DLD1 (cell line): ENCODE results near the gene RPAIN.

Source experiments
- in situ Hi-C: cut with HindIII; loops from 2 replicates; pipeline ENCODE4 v1.10.0; 2017; ENCODE audit warnings: low sequenced_read_pairs

Gene RPAIN, protein sequence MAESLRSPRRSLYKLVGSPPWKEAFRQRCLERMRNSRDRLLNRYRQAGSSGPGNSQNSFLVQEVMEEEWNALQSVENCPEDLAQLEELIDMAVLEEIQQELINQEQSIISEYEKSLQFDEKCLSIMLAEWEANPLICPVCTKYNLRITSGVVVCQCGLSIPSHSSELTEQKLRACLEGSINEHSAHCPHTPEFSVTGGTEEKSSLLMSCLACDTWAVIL

DNA sequence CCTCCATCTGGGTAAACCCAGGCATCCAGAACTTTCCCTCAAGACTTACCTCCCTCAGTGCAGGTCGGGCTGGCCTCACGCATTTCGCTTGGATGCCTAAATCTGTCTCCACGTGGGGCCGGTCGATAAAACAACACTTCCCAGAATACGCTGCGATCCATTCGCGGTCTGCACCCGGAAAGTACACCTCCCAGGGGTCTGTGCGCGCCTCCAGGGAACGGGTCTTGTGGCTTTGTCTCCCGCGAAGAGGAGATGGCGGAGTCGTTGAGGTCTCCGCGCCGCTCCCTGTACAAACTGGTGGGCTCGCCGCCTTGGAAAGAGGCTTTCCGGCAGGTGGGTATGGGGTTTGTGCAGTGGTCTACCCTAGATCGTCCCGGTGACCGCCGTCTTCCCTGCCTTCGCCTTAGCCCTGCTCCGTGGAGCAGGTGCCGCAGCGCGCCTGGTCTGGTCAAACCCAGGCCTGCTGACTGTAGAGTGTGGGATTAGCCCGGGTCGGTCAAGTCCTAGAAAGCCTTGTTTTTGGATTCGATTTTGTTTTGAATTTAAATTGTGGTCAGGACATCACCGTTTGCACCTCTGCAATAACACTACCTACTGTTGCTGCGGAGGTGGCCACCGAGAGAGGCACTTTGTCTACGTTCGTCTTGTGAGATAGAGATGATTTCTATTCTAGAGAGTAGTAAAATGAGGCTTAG, at the start of gene RPAIN:
RPAIN (plus strand) TSS at position 224 of the 695 bp plus-strand sequence; CDS start at position 253, 29 bp downstream.
- in situ Hi-C loops = no loop called here

DNA sequence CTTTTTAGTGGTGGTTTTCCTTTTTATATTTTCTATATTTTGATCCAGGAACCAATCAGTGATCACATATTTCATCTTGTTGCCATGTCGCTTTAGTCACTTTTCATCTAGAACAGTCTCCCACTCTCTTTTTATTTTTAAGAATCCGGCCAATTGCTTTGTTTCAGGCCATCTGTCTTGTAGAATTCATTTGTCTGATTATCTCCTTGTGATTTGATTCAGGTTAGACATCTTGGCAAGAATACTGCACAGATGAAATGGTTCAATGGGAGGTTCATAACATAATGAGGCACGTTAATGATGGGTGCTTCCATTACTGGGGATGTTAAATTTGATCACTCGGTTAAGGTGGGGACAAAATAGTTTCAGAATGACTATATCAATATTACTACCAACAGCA, 49.6 kb upstream of the RPAIN start:
- in situ Hi-C loops = no loop called here

DNA sequence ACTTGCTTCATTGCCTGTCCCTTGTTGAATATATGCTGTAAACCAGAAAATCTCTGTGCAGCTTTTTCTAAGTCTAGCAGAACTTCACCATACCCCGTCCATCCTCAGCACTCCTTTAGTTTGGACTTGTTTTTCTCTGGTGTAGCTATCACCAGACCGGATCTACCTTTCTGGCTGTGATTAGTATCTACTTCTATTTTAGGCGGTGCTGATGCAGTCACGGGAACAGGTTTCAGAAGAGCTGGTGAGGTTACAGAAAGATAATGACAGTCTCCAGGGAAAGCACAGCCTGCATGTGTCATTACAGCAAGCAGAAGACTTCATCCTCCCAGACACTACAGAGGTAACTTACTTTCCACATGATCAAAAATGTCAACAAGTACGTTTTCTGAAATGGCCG, 46.9 kb upstream of the RPAIN start:
- in situ Hi-C loops = no loop called here

DNA sequence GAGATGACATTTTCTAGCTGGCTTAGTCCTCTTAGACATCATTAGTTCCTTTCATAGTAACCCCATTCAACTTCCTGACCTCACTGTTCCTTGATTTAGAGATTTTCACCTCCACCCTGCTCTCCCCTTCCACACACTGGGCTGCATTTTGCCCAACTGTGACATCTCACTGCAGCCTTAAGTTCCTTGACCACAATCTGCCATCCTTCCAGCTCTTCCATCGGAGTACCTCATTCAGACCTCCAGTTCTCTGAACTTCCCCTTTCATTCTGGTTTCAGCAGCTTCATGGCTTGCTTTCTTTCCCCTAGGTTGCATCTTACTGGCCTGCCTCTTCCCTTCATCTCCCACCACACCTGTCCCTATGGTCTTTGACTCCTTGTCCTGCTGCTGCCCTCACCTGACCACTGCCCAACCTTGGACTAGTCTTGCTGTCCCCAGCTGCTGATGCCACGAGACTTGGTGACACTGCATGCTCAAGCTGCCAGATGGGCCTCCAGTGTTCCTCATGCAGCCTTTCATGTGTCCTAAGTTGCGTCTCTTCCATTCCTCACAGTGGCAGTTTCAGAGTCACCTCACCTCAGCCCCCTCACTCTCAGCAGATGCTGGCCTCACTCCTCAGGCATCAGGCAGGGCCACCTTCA, 41.3 kb upstream of the RPAIN start:
- in situ Hi-C loops = no loop called here

DNA sequence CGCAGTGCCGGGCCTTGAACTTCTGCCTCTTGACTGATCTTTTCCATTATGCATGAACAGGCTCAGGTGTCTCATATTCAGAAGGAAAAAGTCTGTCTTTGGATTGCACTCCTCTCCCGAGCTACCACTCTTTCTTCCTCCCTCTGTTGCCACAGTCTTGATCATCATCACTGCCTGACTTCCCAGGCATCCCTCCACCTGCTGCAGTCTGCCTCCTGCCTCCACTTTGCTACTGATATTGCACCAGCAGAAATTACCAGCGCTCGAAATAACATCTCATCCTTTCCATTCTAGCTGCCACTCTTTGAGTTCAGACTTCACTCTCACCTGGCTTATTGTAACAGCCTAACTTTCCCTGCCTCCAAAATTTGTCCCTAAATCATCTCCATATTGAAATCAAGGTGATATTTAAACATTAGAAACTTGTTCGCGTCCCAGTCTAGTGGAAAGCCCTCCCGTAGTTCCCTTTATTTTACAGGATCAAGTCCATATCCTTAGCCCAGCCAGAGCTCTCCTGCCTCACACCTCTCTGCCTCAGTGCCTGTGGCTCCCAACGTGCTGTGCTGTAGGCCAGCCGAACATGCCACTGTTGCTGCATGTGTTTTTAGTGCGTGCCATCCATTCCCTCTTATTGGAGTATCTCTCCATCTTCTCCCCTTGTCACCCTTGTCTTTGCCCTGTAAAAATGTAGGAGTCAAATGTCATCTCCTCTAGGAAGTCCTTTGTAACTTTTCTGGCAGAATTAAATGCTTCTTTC, 40.5 kb upstream of the RPAIN start:
- in situ Hi-C loops = no loop called here

DNA sequence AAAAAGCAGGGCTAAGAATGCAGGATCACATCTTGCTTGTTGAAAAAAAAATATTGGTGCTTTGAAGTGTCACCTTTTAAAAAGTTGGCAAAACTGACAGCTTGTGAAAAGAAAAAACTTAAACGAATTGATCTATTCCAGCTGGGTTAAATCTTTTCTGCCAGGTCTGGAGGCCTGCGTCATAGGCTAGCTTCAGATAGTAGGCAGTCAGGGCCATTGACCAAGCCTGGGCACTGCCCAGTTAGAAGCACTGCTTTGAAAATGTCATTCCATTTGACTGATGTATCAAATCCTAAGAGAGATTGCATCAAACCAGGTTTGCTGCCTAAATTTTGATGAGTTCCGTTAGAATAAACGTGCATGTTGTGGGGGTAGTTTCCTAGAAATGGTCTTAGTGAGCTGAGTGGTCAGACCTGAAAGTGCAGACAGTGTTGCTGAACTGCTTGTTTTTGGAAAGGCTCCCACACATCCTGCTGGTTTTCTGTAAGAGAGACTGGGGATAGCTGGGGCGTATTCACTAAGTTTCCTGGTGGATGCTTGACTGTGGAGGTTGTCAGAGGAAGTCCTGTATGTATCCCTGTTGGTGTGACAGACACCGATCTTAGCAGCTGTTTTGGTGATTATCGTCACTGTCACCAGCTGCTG, 39.4 kb upstream of the RPAIN start:
- in situ Hi-C loops = no loop called here

DNA sequence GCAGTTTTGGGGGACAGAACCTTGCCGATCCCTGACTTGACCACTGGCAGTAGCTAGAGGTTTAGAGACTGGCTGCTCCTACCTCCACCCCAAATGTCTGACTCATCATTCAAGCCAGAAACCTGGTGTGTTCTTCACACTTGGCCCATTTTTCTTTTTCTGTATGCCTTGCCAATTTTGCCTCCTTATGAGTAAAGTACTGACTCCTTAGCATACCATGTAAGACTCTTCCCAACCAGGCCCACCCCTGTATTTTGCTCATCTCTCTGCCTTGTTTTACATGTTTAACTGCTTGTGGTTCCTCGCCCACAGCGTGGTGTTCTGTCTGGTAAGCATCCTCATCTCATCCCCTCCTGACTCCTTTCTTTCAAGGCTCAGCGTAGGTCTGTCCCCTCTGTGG, 38.4 kb upstream of the RPAIN start:
- in situ Hi-C loops = no loop called here

DNA sequence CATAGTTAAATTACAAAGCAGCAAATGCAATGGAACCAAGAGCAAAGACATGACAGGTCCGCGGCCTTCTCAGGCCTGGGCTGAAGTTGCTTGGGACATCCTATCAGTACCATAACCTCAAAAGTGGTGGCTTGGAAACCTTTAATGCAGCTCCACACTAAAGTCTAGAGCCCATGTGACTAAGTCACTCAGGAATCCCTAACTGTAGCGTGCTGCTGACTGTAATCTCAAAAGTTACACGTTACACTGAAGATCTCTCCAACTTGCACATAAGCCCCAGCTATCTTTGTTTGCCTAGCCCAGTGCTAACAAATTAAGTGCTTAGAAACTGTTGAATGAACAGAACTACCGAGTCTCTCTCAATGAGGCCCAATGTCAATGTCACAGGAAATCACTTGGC, 28.3 kb upstream of the RPAIN start:
- in situ Hi-C loops = no loop called here

DNA sequence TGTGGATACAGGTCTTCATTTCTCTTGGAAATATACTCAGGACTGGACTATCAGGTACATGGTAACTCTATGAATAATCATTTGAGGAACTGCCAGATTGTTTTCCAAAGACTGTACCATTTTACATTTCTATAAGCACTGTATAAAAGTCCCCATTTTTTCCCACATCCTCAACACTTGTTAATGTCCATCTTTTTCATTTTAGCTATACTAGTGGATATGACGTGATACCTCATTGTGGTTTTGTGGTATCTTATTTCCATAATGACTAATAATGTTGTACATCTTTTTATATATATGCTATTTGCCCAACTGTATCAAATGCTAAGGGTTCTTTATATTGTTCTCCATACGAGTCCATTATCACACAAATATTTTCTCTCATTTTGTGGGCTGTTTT, 23.4 kb upstream of the RPAIN start:
- in situ Hi-C loops = no loop called here

DNA sequence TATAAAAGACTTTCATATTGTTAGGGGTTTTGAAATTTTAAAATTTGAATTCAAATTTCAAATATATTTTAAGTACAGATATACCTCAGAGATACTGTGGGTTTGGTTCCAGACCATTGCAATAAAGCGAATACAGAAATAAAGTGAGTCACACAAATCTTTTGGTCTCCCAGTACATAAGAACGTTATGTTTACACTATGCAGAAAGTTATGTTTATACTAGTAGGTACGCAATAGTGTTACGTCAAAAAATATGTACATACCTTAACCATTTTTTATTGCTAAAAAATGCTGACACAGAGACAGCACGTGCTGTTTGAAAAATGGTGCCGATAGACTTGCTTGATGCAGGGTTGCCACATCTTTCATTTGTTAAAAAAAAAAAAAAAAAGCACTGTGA, 20.2 kb upstream of the RPAIN start:
- in situ Hi-C loops = no loop called here

DNA sequence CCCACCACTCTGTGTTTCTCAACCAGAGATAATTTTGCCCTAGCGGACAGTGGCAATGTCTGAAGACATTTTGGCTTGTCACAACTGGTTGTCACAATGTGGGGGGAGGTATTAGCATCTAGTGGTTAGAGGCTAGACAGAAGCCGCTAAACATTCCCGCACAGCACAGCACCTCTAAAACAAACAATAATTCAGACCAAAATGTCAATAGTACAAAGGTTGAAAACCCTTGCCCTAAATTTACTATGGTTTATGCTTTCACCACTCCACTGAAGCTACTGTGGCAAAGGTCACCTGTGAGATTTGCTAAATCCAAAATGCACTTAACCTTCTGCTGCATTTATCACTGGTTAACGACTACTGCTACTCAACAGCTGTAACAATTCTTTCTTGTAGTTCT, 14.6 kb upstream of the RPAIN start:
- in situ Hi-C loops = no loop called here

DNA sequence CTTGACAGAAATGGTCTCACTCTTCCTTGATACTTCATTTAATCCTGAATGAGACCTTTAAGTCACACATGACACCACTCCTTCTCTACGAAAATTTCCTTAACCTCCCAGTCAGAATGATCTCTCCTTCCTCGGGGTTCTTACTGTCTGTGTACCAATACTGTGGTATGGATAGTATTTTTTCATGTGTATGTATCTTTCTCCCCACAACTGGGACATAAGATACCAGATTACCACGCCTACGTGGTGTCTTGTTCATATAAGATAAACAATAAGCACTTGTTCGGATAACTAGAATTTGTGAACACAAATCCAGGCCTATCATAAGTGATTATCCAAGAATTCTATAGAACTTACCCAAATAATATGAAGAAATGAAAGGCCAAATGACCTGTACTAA, 11.8 kb upstream of the RPAIN start:
- in situ Hi-C loops = no loop called here

DNA sequence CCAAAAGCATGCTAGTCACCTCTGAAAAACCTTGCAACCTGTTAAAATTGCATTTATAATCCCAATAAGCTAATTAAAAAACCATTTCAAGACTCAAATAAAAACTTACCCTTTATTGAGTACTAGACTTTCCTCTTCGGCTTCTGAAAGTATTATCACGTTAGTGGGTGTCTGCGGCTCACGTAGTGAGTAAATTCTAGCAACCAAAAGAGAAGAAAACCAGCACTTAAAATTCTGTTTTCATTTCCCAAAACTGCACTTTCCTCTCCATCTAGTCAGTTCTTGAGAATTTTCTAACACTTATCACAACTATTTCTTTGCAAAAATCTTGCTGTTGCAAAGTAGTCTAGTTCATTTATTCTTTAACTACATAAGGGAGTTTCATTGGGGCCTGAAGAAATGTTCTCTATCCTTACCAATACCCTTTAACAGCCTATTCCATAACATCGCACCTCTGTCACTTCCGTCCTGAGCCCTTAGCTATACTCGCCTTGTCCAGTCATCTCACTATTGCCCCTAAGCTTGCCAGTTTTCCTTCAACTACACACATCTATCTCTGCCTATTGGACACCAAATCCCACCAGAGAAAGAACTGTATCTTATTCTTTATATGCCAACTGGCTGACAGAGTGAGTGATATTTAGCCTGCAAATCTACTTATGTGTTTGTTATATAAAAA, 9.2 kb upstream of the RPAIN start:
- in situ Hi-C loops = no loop called here

DNA sequence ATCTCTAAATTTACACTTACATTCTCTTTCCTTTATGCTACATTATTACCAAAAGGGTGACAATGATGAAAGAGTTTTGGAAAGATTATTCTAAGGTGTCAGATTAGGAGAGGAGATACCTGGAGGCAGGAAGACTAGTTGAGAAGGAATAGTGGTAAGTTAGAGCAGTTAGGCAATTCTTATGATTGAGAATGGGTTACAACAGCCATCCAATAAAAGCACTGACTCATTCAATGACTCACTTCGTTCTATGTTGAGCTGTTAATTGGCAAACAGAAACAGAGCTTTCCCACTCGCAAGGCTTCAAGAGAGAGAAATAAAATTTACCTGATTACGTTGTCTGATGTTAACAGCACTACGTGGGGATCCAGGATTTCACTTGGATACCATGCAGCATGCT, 6.3 kb upstream of the RPAIN start:
- in situ Hi-C loops = no loop called here

DNA sequence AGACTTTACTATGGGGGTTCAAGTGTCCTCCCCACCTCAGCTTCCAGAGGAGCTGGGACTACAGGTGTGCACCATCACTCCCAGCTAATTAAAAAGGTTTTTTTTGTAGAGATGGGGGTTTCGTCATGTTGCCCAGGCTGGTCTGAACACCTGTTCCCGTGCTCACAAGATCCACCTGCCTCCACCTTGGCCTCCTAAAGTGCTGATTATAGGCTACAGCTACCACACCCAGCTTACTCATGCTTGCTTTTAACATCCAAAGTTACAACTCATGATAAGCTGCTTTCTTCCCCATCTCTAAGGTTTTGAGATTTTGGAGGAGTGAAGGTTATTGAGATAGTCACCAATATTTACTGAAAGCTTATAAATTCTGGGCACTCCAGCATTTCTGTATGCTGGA, 3.1 kb upstream of the RPAIN start:
- in situ Hi-C loops = no loop called here

DNA sequence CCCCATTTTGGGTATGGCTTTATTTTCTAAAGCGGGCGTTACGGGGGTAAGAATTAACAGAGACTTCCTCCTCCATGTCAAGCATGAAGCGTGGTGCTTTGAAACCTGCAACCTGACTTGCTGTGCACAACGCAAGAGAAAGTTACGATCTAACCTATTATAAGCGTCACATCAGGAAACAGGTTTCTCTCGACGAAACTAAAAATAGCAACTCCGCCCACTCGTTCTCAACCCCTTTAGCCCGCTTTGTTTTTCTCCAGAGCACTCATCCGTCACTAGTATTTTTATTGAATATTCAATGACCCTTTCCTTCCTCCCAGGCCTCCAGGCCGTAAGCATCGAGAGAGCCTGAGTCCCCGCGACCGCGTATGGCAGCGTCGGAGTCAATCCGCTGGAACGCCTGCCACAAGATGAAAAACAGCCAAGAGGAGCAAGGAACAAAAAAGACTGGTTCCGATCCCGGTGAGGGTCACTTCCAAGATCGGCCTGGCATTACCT, 1.1 kb upstream of the RPAIN start:
- in situ Hi-C loops = no loop called here

DNA sequence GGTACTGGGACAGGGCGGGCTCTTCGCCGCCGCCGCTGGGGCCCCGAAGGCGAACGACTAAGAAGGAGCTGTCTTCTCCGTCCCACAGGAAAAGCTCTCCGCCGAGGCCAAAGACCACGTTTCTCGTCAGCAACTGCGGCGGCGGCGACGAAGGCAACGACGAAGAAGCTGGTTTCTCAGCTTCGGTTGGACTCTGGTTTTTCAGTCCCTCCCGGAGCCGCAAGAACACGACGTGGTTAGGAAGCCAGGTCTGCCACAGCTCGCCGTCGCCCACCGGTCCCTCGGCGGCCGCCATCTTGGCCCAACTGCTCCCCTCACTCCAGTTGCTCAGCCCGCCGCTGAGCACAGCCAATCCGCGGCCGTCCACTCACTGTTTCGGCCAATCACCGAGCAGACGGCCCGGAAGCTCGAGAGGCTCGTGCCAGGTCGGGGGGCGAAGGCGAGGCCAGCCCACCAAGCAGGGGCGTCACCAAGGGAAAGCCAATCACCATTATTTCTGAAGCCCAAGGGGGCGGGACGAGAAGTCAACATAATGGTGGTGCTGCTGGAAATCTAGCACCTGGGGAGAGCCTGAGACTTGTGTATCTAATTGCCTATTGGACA, 525 bp upstream of the RPAIN start, which contains the start of gene NUP88:
NUP88 (minus strand) TSS at position 307 of the 603 bp plus-strand sequence; CDS start at position 295, 12 bp downstream.
- in situ Hi-C loops = no loop called here

DNA sequence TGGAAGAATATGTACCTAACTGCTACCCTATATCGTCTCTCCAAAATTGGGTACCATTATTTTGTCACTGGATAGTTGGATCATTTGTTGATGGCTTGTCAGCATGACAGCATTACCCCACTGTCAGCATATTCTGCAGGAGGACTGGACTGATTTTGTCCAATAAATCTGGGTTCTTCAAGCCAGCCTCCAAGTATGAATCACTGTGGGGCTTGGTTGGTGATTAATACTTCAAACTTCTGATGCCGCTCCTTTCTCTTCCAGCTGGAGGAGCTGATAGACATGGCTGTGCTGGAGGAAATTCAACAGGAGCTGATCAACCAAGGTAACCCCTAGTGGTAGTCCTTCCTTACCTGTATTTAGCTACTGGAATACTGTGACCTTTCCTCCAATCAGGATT, 2.5 kb downstream of the RPAIN start:
- in situ Hi-C loops = no loop called here

DNA sequence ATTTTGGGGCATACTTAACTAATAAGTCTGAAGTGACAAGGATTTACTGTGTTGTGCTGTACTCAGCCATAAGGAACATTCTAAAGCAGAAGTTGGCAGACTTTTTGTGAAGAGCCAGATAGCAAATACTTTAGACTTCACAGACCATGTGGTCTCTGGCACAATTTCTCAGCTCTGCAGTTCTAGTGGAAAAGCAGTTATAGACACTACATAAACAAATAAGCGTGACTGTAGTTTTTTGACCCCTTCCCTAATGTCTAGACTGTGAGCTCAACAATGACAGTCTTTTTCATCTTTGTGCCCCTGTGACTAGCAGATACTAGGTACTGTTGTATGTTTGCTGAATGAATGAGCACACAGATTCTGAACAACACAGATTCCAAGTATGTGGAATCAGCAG, 4.9 kb downstream of the RPAIN start:
- in situ Hi-C loops = no loop called here

DNA sequence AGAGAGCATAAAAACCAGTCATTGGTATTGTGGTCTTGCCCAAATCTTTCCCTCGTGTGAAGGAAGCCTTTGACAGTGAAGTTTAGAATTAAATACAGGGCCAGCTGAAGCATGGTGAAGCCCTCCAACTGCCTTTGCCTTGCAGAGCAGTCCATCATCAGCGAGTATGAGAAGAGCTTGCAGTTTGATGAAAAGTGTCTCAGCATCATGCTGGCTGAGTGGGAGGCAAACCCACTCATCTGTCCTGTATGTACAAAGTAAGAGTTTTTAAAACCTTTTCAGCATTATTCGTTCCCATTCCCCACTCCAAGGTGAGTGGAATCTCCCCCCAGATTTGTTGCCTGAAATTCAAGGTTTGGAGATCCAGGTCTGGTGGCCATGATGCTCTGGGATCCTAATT, 5.8 kb downstream of the RPAIN start:
- in situ Hi-C loops = no loop called here
